Dedifferentiated amniotic fluid mesenchymal stem cell (primary cell): ENCODE results near the gene ROGDI.

Source experiments
- DNase-seq: peaks from one replicate; pipeline ENCODE4 v3.0.0-alpha.2; 2016; ENCODE audit errors: extremely low spot score

Gene ROGDI

GRCh38 chr16:4814046-4814445, 11.6 kb upstream of the ROGDI start:
- no peak for DNase-seq

- DNase-seq, result no peak
Observed at GRCh38 chr16:4813251-4814003, 11.0 kb upstream of the ROGDI start.

GRCh38 chr16:4811773-4812172, 9.3 kb upstream of the ROGDI start:
- DNase-seq, result no peak

GRCh38 chr16:4811242-4811641, 8.8 kb upstream of the ROGDI start:
- no peak for DNase-seq

GRCh38 chr16:4806280-4806679, 3.8 kb upstream of the ROGDI start:
- no peak for DNase-seq

- DNase-seq, result no peak
Observed at GRCh38 chr16:4805231-4805630, 2.8 kb upstream of the ROGDI start.

- no peak for DNase-seq
Observed at GRCh38 chr16:4803898-4804762, 1.7 kb upstream of the ROGDI start.

- DNase-seq, result no peak
Observed at GRCh38 chr16:4803401-4803844, 990 bp upstream of the ROGDI start.

GRCh38 chr16:4802659-4803287, 340 bp upstream of the ROGDI start:
- DNase-seq, result peak; percentile 90

GRCh38 chr16:4801051-4801961, 1.1 kb downstream of the ROGDI start:
- no peak for DNase-seq

GRCh38 chr16:4800290-4801041, 2.0 kb downstream of the ROGDI start:
- DNase-seq, result no peak

GRCh38 chr16:4799171-4799855, 3.1 kb downstream of the ROGDI start:
- DNase-seq, result no peak

- no peak for DNase-seq
Observed at GRCh38 chr16:4798456-4798855, 4.0 kb downstream of the ROGDI start.

GRCh38 chr16:4797805-4798252, 4.6 kb downstream of the ROGDI start:
- DNase-seq, result no peak

GRCh38 chr16:4796982-4797804, 5.2 kb downstream of the ROGDI start:
- DNase-seq, result no peak

GRCh38 chr16:4795828-4796572, 6.4 kb downstream of the ROGDI start:
- no peak for DNase-seq

GRCh38 chr16:4795181-4795827, 7.1 kb downstream of the ROGDI start, which contains the start of gene SMIM22:
Gene SMIM22, plus strand, starts transcription at chr16:4795369. Its CDS starts 366 bp downstream, at chr16:4795735.
- no peak for DNase-seq
